GM19351 (cell line): Measurements from ENCODE around the gene APH1A.
"Not testable (repeated sequence)": the region's sequence is repeated elsewhere in the genome, so short reads cannot be mapped to it uniquely, and the experiment has no call there.

ENCODE experiments used
- ATAC-seq: cut with Tn5 transposase; IDR thresholded peaks from one replicate; pipeline ENCODE4 v1.9.1; 2021; ENCODE audit warnings: mild to moderate bottlenecking, moderate library complexity; ENCODE audit not compliant: unreplicated experiment

The APH1A gene

DNA sequence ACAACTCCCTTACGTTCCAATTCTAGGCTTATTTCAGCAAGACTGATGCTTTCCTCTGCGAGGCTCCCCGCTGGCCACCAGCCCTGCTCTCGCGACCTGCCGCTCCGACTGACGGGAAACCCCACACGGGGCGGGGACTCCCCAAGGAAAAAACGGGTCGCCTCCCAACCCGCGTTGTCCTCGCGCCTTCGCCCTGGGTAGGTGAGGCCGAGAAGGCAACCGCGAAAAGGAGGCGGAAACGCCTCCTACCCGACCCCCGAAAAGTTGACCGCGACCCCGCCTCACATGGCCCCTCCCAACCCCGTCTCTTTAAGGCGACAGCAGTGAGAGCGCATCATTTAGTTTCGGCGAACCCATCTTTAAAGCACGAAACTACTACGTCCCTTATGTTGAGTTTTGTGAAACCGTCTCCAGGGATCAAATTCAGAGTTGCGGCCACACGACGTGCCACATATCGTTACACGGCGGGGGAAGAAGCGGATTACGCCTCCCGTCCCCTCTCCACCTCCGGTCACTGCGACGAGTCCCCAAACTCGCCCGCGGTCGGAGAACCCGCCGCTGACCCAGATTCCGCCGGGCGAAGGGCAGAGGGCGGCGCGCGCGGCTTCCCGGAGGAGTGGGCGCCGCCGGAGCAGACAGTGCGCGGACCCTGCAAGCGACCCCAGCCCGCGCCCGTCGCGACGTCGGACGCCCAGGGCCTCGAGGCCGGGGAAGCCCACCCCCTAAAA lies 34.1 kb downstream of the APH1A start:
- ATAC-seq = peak; percentile 42

- no peak for ATAC-seq
Observed at GRCh38 chr1:150234309-150234565, 34.6 kb downstream of the APH1A start.

DNA sequence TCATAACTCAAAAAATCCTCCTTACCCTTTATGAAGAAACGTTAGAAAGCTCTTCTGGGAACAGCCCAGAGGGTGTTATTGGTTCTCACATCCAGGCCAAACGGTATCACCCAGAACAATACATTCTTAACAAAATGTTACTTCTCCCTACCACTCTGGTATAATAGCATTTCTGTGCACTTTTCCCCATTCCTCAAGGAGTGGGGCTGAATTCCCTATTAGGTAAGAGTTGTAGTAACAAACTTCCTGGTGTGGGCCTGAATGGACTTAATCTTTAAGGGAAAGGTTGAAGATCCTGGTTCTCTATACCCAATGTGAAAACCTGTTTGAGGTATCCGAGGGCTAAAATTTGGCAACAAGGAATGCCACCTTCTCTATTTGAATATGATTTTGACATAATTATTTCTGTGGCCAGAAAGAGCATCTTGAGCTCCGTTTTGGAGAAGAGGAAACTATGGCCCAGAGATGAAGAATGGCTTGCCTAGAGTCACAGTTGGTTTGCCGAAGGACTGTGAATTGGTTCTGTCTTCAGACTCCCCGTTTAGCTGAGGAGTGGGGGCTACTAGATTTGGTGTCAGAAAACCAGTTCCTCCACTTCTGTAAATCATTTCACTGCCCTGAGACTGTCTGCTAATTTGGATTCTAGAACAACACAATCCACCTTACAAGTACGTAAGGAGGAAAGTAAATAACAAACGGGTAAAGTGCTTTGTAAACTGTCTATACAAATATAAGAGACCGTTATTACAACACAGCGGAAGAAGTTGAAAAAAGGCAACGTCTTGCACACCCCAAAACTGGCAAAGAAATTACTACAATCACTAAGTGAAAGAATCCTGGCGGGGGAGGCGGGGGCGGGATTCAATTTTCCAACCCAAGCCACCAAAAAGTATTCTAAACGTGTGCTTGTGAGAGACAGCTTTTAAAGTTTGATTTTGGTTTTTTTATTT lies 35.2 kb downstream of the APH1A start:
- ATAC-seq = no peak

- ATAC-seq = not testable (repeated sequence)
Observed at GRCh38 chr1:150232921-150233320, 35.9 kb downstream of the APH1A start.

- ATAC-seq = not testable (repeated sequence)
Observed at GRCh38 chr1:150228246-150228645, 40.6 kb downstream of the APH1A start.

GRCh38 chr1:150227228-150227627 lies 41.6 kb downstream of the APH1A start:
- ATAC-seq = no peak

- no peak for ATAC-seq
Observed at GRCh38 chr1:150226486-150226885, 42.3 kb downstream of the APH1A start.

GRCh38 chr1:150225546-150225945 lies 43.3 kb downstream of the APH1A start:
- ATAC-seq = no peak

DNA sequence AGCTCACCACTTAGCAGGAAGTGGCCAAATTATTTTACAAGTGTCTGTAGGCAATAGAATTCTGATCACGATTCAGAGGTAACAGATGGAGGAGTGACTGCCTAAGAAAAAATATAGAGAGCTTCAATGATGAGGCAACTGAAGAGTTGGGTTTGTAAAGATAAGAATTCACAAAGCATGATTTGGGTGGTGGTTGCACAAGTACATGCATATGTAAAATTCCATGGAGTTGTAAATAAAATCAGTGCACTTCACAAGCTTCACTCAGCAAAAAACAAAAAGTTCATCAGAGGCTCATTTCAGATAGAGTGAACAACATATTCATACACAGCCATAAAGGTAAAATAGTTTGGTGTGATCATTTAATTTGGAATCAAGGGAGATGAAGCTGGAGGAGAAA lies 43.8 kb downstream of the APH1A start:
- no peak for ATAC-seq

DNA sequence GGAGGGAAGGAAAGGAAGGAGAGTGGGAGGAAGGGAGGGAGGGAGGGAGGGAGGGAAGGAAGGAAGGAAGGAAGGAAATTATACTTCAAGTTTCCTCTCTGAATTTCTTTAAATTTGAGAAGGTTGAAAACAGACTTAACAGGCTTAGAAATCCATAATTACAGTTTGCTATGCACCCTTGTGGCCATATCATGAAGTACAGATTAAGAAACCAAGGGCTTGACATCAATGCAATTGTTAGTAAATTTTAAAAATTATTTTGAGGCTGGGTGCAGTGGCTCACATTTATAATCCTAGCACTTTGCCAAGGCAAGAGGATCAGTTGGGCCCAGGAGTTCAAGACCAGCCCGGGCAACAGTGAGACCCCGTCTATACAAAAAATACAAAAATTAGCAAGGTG lies 47.3 kb downstream of the APH1A start:
- no peak for ATAC-seq

DNA sequence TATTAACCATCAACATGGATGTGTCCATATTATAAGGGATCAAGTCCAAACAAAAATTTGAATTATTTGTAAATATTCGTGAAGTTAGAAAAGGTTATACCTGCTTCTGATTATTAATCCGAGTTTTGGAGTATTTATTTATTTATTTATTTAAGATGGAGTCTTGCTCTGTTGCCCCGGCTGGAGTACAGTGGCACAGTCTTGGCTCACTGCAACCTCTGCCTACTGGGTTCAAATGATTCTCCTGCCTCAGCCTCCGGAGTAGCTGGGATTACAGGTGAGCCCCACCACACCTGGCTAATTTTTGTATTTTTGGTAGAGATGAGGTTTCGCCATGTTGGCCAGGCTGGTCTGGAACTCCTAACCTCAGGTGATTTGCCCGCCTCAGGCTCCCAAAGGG lies 53.0 kb downstream of the APH1A start:
- ATAC-seq = not testable (repeated sequence)
